Trophoblast cell (in vitro differentiated cells and primary cell): Measurements from ENCODE around the gene CACNA1C.

Experiments
- DNase-seq, 2 donors: peaks; one replicate each; pipeline ENCODE4 v3.0.0-alpha.2; 2016
- H2AFZ ChIP-seq: 2 replicates; pipeline ENCODE4 v1.6.1; 2013; ENCODE audit warnings: low read length, moderate library complexity, mild to moderate bottlenecking; ENCODE audit not compliant: insufficient read depth, poor library complexity
- H2AK5ac ChIP-seq: 2 replicates; pipeline ENCODE4 v1.6.1; 2013; ENCODE audit warnings: mild to moderate bottlenecking, low read length
- H2BK120ac ChIP-seq: 2 replicates; pipeline ENCODE4 v1.6.1; 2013; ENCODE audit warnings: low read length, mild to moderate bottlenecking, moderate library complexity; ENCODE audit not compliant: insufficient read depth, poor library complexity
- H2BK12ac ChIP-seq: 2 replicates; pipeline ENCODE4 v1.6.1; 2013; ENCODE audit warnings: mild to moderate bottlenecking, low read length, moderate library complexity
- H2BK5ac ChIP-seq: 2 replicates; pipeline ENCODE4 v1.6.1; 2013; ENCODE audit warnings: low read length, low read depth, moderate library complexity, mild to moderate bottlenecking; ENCODE audit not compliant: poor library complexity
- H3K14ac ChIP-seq: 2 replicates; pipeline ENCODE4 v1.6.1; 2013; ENCODE audit warnings: mild to moderate bottlenecking, low read length
- H3K18ac ChIP-seq: 2 replicates; pipeline ENCODE4 v1.6.1; 2013; ENCODE audit warnings: mild to moderate bottlenecking, low read length
- H3K23ac ChIP-seq: 2 replicates; pipeline ENCODE4 v1.6.1; 2013; ENCODE audit warnings: low read length
- H3K27ac ChIP-seq: 2 replicates; pipeline ENCODE4 v1.5.1; 2013; ENCODE audit warnings: low read depth, mild to moderate bottlenecking, inconsistent platforms, low read length, moderate library complexity
- H3K27me3 ChIP-seq: 2 replicates; pipeline ENCODE4 v1.6.1; 2013; ENCODE audit warnings: inconsistent platforms, mild to moderate bottlenecking, low read length, moderate library complexity; ENCODE audit not compliant: insufficient read depth
- H3K36me3 ChIP-seq, 2 experiments: 1 replicate in 1 of 2; 2 replicates in 1 of 2; pipeline ENCODE4 v1.6.1; 2013; ENCODE audit warnings: low read length in 2 of 2, mild to moderate bottlenecking in 2 of 2, moderate library complexity in 1 of 2; ENCODE audit not compliant: insufficient read depth in 2 of 2, control insufficient read depth in 1 of 2
- H3K4ac ChIP-seq: 2 replicates; pipeline ENCODE4 v1.6.1; 2013; ENCODE audit warnings: low read depth, mild to moderate bottlenecking, low read length, moderate library complexity
- H3K4me1 ChIP-seq, 2 experiments: 1 replicate in 1 of 2; 2 replicates in 1 of 2; pipeline ENCODE4 v1.6.1; 2013; ENCODE audit warnings: low read length in 2 of 2, mild to moderate bottlenecking in 2 of 2, moderate library complexity in 1 of 2; ENCODE audit not compliant: insufficient read depth in 2 of 2, control insufficient read depth in 1 of 2
- H3K4me2 ChIP-seq: 2 replicates; pipeline ENCODE4 v1.6.1; 2013; ENCODE audit warnings: inconsistent platforms, mild to moderate bottlenecking, low read length, moderate library complexity
- H3K4me3 ChIP-seq: 2 replicates; pipeline ENCODE4 v1.5.1; 2013; ENCODE audit warnings: mild to moderate bottlenecking, low read depth, low read length, inconsistent platforms
- H3K79me1 ChIP-seq: one replicate; pipeline ENCODE4 v1.6.1; 2013; ENCODE audit warnings: low read length
- H3K79me2 ChIP-seq: 2 replicates; pipeline ENCODE4 v1.6.1; 2013; ENCODE audit warnings: low read length, mild to moderate bottlenecking; ENCODE audit not compliant: control insufficient read depth, insufficient read depth, poor library complexity
- H3K9ac ChIP-seq: 2 replicates; pipeline ENCODE4 v1.6.1; 2013; ENCODE audit warnings: mild to moderate bottlenecking, low read length
- H3K9me3 ChIP-seq: 2 replicates; pipeline ENCODE4 v1.6.1; 2013; ENCODE audit warnings: low read depth, mild to moderate bottlenecking, control low read depth, inconsistent platforms, low read length; ENCODE audit not compliant: insufficient read depth
- H4K12ac ChIP-seq: 2 replicates; pipeline ENCODE4 v1.6.1; 2013; ENCODE audit warnings: low read depth, mild to moderate bottlenecking, low read length, moderate library complexity
- H4K8ac ChIP-seq: 2 replicates; pipeline ENCODE4 v1.6.1; 2013; ENCODE audit warnings: low read depth, mild to moderate bottlenecking, low read length, moderate library complexity
- H4K91ac ChIP-seq: one replicate; pipeline ENCODE4 v1.6.1; 2013; ENCODE audit warnings: low read depth, mild to moderate bottlenecking, low read length, moderate library complexity
- WGBS: extraction: QIAGEN DNeasy Blood & Tissue Kit; methylation state at CpG from one replicate; pipeline ENCODE4 v1.1.7; 2013; ENCODE audit warnings: missing lambda C conversion rate; ENCODE audit not compliant: insufficient read length, insufficient coverage; ENCODE audit errors: extremely low coverage; 5-methylcytosine and 5-hydroxymethylcytosine counted together

The CACNA1C gene

DNA sequence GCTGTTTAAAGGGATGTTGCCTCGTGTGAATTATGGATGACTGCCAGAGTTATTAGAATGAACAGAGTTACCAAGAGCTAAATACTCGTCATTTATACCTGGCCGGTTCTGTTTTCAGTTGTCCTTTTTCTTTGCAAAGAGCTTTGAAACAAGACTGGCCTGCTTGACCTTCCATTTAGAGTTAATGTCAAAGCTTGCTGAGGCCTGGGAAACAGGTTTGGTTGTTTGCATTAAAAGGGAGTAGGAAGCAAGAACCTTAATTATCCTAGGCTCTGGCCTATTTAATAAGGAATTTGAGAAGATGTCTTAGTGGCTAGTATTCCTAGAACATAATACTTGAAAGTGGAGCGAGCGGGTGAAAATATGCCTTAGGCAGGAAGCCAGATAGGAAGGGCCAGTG is 233.3 kb downstream of the CACNA1C start:
- no peak overlapping the region for H2BK12ac ChIP-seq
- peaks cover 44 to 58% of the 10 kb centered on the region in 2 experiments for H3K4me1 ChIP-seq
- no peaks in the 10 kb centered on the region for H3K9me3 ChIP-seq
- no peak overlapping the region for H2AK5ac ChIP-seq
- no peak overlapping the region for H3K14ac ChIP-seq
- peak in 1 of 2 donors; percentile 34 for DNase-seq
- H3K27ac ChIP-seq = peak overlapping the region; percentile 63
- H4K12ac ChIP-seq = no peak overlapping the region
- H3K79me1 ChIP-seq = peaks cover 22% of the 10 kb centered on the region
- H3K9ac ChIP-seq = no peak overlapping the region
- H4K8ac ChIP-seq = no peak overlapping the region
- H2BK5ac ChIP-seq = no peak overlapping the region
- no peak overlapping the region for H3K23ac ChIP-seq
- peak overlapping the region; percentile 25 for H3K4me2 ChIP-seq
- no peak overlapping the region for H3K18ac ChIP-seq
- no peak overlapping the region for H4K91ac ChIP-seq
- H3K27me3 ChIP-seq = no peaks in the 10 kb centered on the region
- H2BK120ac ChIP-seq = no peak overlapping the region
- no peak overlapping the region for H2AFZ ChIP-seq
- H3K79me2 ChIP-seq = no peaks in the 10 kb centered on the region
- no CpG with 5 or more reads among the region's 5 CpGs for WGBS
- H3K4ac ChIP-seq = no peak overlapping the region
- no peak overlapping the region for H3K4me3 ChIP-seq
- no peaks in the 10 kb centered on the region for H3K36me3 ChIP-seq

DNA sequence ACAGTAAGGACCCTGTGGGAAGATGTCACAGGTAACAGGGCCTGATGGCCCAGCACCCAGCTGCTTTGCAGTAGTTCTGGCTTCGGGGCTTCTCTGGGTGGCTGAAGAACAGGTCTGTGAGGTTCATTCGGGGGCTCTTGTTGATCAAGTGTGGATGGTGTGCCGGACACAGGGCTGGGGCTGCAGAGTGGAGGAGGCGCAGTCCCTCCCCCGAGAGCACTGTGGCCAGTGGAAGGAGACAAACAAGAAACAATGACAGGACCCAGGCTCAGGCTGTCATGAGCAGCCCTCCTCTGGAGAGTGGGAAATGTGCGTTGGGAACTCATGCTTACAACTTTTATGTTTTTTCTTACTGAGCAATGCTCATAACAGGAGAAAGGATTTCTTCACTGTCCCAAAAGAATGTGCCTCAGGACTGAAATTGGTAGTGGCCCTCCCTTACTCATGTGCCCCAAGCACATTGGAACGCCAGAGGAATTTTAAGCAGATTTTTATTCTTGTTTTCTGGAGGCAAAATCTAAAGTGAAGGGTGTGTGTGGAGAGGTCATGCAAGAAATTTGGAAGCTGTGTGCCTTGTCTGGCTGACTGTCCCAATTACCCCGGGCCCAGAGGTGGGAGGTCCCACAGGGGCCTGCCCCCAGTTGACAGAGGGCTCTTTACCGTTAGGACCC is 233.8 kb downstream of the CACNA1C start:
- WGBS = no CpG with 5 or more reads among the region's 9 CpGs
- no peak overlapping the region for H4K91ac ChIP-seq
- no peak overlapping the region for H3K23ac ChIP-seq
- peak overlapping the region; percentile 63 for H3K27ac ChIP-seq
- peak overlapping the region; percentile 44 for H2BK120ac ChIP-seq
- H2AFZ ChIP-seq = no peak overlapping the region
- no peaks in the 10 kb centered on the region for H3K79me2 ChIP-seq
- no peak overlapping the region for H4K12ac ChIP-seq
- H3K9me3 ChIP-seq = no peaks in the 10 kb centered on the region
- H3K4ac ChIP-seq = no peak overlapping the region
- peak overlapping the region; percentile 3 for H2BK5ac ChIP-seq
- H3K4me1 ChIP-seq = peaks cover 44 to 58% of the 10 kb centered on the region in 2 experiments
- no peak overlapping the region for H2BK12ac ChIP-seq
- peak overlapping the region; percentile 15 for H4K8ac ChIP-seq
- peaks cover 22% of the 10 kb centered on the region for H3K79me1 ChIP-seq
- no peak overlapping the region for H2AK5ac ChIP-seq
- H3K27me3 ChIP-seq = no peaks in the 10 kb centered on the region
- H3K18ac ChIP-seq = peak overlapping the region; percentile 20
- H3K4me2 ChIP-seq = peak overlapping the region; percentile 25
- H3K4me3 ChIP-seq = no peak overlapping the region
- no peak overlapping the region for H3K9ac ChIP-seq
- H3K14ac ChIP-seq = no peak overlapping the region
- H3K36me3 ChIP-seq = no peaks in the 10 kb centered on the region
- DNase-seq = peak; percentile 87 to 97

DNA sequence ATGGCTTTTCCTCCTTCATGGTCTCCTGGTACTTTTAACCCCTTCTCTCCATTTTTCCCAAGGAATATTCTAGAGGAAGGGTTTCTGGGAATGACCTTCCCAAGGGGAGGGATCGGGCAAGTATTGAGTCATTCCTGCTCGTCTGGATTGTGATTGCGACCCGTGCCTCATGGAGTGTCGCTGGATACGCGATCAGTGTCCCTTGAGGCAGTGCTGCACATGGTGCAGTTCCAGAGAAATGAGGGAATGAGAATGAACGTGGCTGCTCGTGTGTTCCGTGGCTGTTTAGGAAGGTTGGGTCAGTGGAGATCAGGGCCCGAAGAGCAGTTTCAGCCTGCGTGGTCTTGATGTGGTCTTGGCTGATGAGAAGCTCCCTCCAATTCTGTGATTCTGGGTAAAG is 234.4 kb downstream of the CACNA1C start:
- no peak overlapping the region for H3K4me3 ChIP-seq

DNA sequence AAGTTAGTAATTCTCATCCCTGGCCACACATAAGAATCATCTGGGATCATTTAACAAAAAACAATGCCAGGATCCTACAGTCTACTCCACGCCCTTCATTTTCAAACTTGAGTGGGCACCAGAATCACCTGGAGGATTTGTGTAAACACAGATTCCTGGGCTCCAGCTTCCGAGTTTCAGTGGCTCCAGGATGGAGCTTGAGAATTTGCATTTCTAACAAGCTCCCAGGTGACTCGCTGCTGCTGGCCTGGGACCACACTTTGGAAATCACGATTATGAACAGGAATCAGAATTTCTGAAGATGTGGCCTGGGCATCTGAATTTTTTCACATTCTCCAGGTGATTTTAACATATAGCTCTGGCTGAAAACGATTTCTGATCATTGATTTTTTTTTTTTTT is 234.8 kb downstream of the CACNA1C start:
- Histone ChIP-seq H3K27me3 (no peaks in the 10 kb centered on the region), H3K79me1 (peaks cover 22% of the 10 kb centered on the region), H3K9me3 (no peaks in the 10 kb centered on the region), H3K27ac (peak overlapping the region; percentile 63), H4K91ac (peak overlapping the region; percentile 15), H3K9ac (no peak overlapping the region), H2BK5ac (peak overlapping the region; percentile 3), H3K4ac (no peak overlapping the region), H3K4me1 (peaks cover 42 to 55% of the 10 kb centered on the region in 2 experiments), H3K4me3 (no peak overlapping the region), H4K8ac (no peak overlapping the region), H3K14ac (no peak overlapping the region), H2BK12ac (no peak overlapping the region), H3K79me2 (no peaks in the 10 kb centered on the region), H3K4me2 (no peak overlapping the region), H2AFZ (no peak overlapping the region), H3K23ac (no peak overlapping the region), H2BK120ac (peak overlapping the region; percentile 33), H4K12ac (no peak overlapping the region), H3K36me3 (no peaks in the 10 kb centered on the region), H3K18ac (no peak overlapping the region), H2AK5ac (no peak overlapping the region)
- no peak for DNase-seq
- no CpG with 5 or more reads among the region's 5 CpGs for WGBS

More for the DNA sequence above, 234.4 kb downstream of the CACNA1C start:
- no CpG with 5 or more reads among the region's 12 CpGs for WGBS
- no peak overlapping the region for H3K23ac ChIP-seq
- no peaks in the 10 kb centered on the region for H3K27me3 ChIP-seq
- H3K27ac ChIP-seq = peak overlapping the region; percentile 63
- peak overlapping the region; percentile 15 for H4K91ac ChIP-seq
- no peak overlapping the region for H2AFZ ChIP-seq
- H3K14ac ChIP-seq = peak overlapping the region; percentile 12
- H2AK5ac ChIP-seq = peak overlapping the region; percentile 3
- no peak overlapping the region for H3K9ac ChIP-seq
- H3K4ac ChIP-seq = no peak overlapping the region
- peak overlapping the region; percentile 9 for H3K18ac ChIP-seq
- H3K36me3 ChIP-seq = no peaks in the 10 kb centered on the region
- H3K4me2 ChIP-seq = peak overlapping the region; percentile 8
- H2BK120ac ChIP-seq = peak overlapping the region; percentile 44
- peaks cover 44 to 58% of the 10 kb centered on the region in 2 experiments for H3K4me1 ChIP-seq
- peak overlapping the region; percentile 54 for H4K12ac ChIP-seq
- H4K8ac ChIP-seq = peak overlapping the region; percentile 7
- H2BK12ac ChIP-seq = peak overlapping the region; percentile 32
- H3K9me3 ChIP-seq = no peaks in the 10 kb centered on the region
- H2BK5ac ChIP-seq = peak overlapping the region; percentile 3
- H3K79me2 ChIP-seq = no peaks in the 10 kb centered on the region
- H3K79me1 ChIP-seq = peaks cover 22% of the 10 kb centered on the region
- DNase-seq = peak; percentile 32 to 55
